SK-N-SH (cell line): ENCODE results near the gene BPIFB3.

Experiments
- CTCF ChIP-seq: fragments of 200-600 bp; sonication (generic); IDR thresholded peaks from 2 replicates; pipeline ENCODE4 v1.6.1; 2017; ENCODE audit warnings: antibody characterized with exemption, mild to moderate bottlenecking, moderate library complexity
- REST ChIP-seq: IDR thresholded peaks from 2 replicates; pipeline ENCODE4 v1.6.1; 2012; ENCODE audit warnings: mild to moderate bottlenecking, low read depth, low read length, moderate library complexity
- TAF1 ChIP-seq: IDR thresholded peaks from 2 replicates; pipeline ENCODE4 v1.6.1; 2012; ENCODE audit warnings: low read depth, mild to moderate bottlenecking, low read length, moderate library complexity, borderline replicate concordance

- TF ChIP-seq TAF1 (no peak), CTCF (no peak), REST (no peak)
These were observed 9.6 kb downstream of the BPIFB3 start for GRCh38 chr20:33063271-33063670.
